ENCODE data around the gene HINT3.
"Not testable (repeated sequence)": the region's sequence is repeated elsewhere in the genome, so short reads cannot be mapped to it uniquely, and the experiment has no call there.

The HINT3 gene

DNA sequence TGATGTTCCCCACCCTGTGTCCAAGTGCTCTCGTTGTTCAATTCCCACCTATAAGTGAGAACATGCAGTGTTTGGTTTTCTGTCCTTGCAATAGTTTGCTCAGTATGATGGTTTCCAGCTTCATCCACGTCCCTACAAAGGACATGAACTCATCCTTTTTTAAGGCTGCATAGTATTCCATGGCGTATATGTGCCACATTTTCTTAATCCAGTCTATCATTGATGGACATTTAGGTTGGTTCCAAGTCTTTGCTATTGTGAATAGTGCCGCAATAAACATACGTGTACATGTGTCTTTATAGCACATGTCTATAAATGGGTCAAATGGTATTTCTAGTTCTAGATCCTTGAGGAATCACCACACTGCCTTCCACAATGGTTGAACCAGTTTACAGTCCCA lies 21.1 kb upstream of the HINT3 start:
- DNase-seq; H3K4me1 ChIP-seq (ENCODE audit: control extremely low read depth in 1 of 4, control insufficient read depth in 4 of 4, insufficient read depth in 4 of 4, low read length in 3 of 4); H3K9me3 ChIP-seq (ENCODE audit: control extremely low read depth in 1 of 5, control insufficient read depth in 4 of 5, insufficient read depth in 2 of 5, low read depth in 1 of 5, low read length in 4 of 5); H3K4me3 ChIP-seq (ENCODE audit: control insufficient read depth in 1 of 7, extremely low read depth in 1 of 7, insufficient read depth in 4 of 7, low read depth in 2 of 7, low read length in 6 of 7); H3K27ac ChIP-seq (ENCODE audit: insufficient read depth in 1 of 2, low read depth in 1 of 2, low read length in 2 of 2, poor library complexity in 1 of 2, severe bottlenecking in 2 of 2); POLR2A ChIA-PET; H3K27me3 ChIP-seq (replicated peaks in 2 of 5; ENCODE audit: control insufficient read depth in 4 of 5, insufficient read depth in 5 of 5, low read length in 4 of 5): not testable (repeated sequence)
- CTCF ChIA-PET = interaction anchor here (0.7 to 2.1 kb wide), 3 partner anchors 11 to 62 kb away, joined by 3 to 6 read pairs (median 5); no protein-coding TSS in a partner anchor
- peaks cover 0 to 14% (median 6%) of the 10 kb centered on the region in 4 experiments for H3K36me3 ChIP-seq (ENCODE audit: control insufficient read depth in 4 of 4, insufficient read depth in 4 of 4, low read length in 3 of 4)
- 100% methylated on average over 3 of the region's 5 CpGs for WGBS (ENCODE audit: insufficient coverage)

DNA sequence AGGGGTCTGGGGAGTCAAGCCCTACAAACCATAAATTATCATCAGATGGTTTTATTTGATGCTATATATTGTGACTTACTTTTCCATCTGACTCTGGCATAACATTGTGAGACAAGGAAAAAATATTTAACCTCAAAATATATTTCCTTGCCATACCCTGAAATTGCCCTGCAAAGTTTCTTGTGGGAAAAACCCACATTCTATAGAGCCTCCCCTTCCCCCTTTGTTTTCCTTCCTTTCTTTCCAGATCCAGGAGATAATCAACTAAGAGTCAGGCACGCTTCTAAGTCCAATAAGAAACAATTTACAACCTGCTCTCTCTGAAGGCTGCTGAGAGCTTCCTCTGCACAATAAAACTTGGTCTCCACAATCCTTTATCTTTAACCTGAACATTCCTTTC lies 17.5 kb upstream of the HINT3 start:
- WGBS (ENCODE audit: insufficient coverage) = 0% methylated on average over 1 of the region's 1 CpG
- no peaks in the 10 kb centered on the region for H3K27me3 ChIP-seq (replicated peaks in 2 of 5; ENCODE audit: control insufficient read depth in 4 of 5, insufficient read depth in 5 of 5, low read length in 4 of 5)
- CTCF ChIA-PET = interaction anchor here (0.6 to 3.0 kb wide), 6 partner anchors 9 to 149 kb away, joined by 3 to 11 read pairs (median 4); partner anchors contain the start of gene HINT3
- POLR2A ChIA-PET = no interaction called here
- no peak for DNase-seq
- H3K4me3 ChIP-seq (ENCODE audit: control insufficient read depth in 1 of 7, extremely low read depth in 1 of 7, insufficient read depth in 4 of 7, low read depth in 2 of 7, low read length in 6 of 7) = no peak overlapping the region
- peaks cover 0 to 14% (median 4%) of the 10 kb centered on the region in 4 experiments for H3K4me1 ChIP-seq (ENCODE audit: control extremely low read depth in 1 of 4, control insufficient read depth in 4 of 4, insufficient read depth in 4 of 4, low read length in 3 of 4)
- H3K36me3 ChIP-seq (ENCODE audit: control insufficient read depth in 4 of 4, insufficient read depth in 4 of 4, low read length in 3 of 4) = no peaks in the 10 kb centered on the region
- no peak overlapping the region for H3K27ac ChIP-seq (ENCODE audit: insufficient read depth in 1 of 2, low read depth in 1 of 2, low read length in 2 of 2, poor library complexity in 1 of 2, severe bottlenecking in 2 of 2)
- H3K9me3 ChIP-seq (ENCODE audit: control extremely low read depth in 1 of 5, control insufficient read depth in 4 of 5, insufficient read depth in 2 of 5, low read depth in 1 of 5, low read length in 4 of 5) = no peaks in the 10 kb centered on the region

DNA sequence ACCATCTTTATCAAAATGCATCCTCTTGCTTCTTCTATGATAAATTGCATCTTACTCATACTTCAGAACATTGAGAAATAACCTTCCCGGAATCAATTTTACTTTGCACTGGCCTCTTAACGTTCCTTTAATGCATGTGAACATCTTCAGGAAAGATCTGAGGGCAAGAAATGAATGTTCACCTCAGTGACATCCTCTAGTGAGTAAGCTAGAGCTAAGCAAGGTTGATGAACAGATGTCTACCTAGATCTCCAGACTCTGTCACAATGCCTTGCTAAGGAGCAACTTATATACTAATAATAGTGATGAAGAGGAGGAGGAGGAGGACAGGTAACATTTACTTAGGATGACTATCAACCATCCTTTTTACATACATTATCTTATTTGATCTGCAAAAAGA lies 16.8 kb upstream of the HINT3 start:
- Histone ChIP-seq H3K4me3 (ENCODE audit: control insufficient read depth in 1 of 7, extremely low read depth in 1 of 7, insufficient read depth in 4 of 7, low read depth in 2 of 7, low read length in 6 of 7) (no peak overlapping the region), H3K36me3 (ENCODE audit: control insufficient read depth in 4 of 4, insufficient read depth in 4 of 4, low read length in 3 of 4) (no peaks in the 10 kb centered on the region), H3K27ac (ENCODE audit: insufficient read depth in 1 of 2, low read depth in 1 of 2, low read length in 2 of 2, poor library complexity in 1 of 2, severe bottlenecking in 2 of 2) (no peak overlapping the region), H3K4me1 (ENCODE audit: control extremely low read depth in 1 of 4, control insufficient read depth in 4 of 4, insufficient read depth in 4 of 4, low read length in 3 of 4) (peaks cover 0 to 21% (median 10%) of the 10 kb centered on the region in 4 experiments), H3K9me3 (ENCODE audit: control extremely low read depth in 1 of 5, control insufficient read depth in 4 of 5, insufficient read depth in 2 of 5, low read depth in 1 of 5, low read length in 4 of 5) (no peaks in the 10 kb centered on the region), H3K27me3 (replicated peaks in 2 of 5; ENCODE audit: control insufficient read depth in 4 of 5, insufficient read depth in 5 of 5, low read length in 4 of 5) (no peaks in the 10 kb centered on the region)
- ChIA-PET CTCF (interaction anchor here (0.9 to 3.0 kb wide), 2 partner anchors 13 to 23 kb away, joined by 3 to 11 read pairs; no protein-coding TSS in a partner anchor), POLR2A (no interaction called here)
- DNase-seq = no peak
- 92% methylated on average over 2 of the region's 2 CpGs for WGBS (ENCODE audit: insufficient coverage)

DNA sequence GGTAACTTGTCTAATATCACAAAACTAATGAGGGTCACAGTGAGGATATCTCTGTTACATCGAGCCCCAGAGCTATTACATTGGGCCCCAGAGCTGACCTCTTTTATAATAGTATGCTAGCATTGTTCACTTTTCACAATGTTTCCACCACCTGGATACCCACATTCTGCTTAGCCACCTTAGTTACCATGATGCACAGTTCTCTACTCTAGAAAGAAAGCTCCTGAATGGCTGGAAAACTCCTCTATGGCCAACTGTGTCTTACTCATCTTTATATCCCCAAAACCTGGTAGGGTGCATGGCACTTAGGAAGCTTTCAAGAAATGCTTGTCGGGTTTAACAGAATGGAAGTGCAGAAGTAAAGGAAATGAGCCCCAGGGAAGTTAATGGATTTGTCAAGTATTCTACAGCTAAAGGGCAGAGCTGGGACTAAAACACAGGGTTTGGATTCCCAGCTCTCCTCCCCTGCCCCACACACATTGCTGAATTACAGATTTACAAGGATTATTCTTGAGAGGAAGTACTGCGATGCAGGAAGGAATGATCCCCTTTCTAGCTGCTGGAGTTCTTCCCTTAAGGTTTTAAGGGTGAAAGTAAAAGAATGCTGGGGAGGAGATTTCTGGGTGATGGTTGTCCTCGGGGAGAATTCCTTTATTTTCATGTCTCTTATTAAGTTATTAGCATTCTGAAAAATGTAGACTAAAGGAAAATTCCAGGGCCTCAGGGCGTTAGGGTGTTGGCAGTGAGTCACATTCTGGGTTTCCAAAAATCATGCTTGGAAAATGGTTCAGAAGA lies 16.1 kb upstream of the HINT3 start:
- Histone ChIP-seq H3K36me3 (ENCODE audit: control insufficient read depth in 4 of 4, insufficient read depth in 4 of 4, low read length in 3 of 4) (no peaks in the 10 kb centered on the region), H3K27ac (ENCODE audit: insufficient read depth in 1 of 2, low read depth in 1 of 2, low read length in 2 of 2, poor library complexity in 1 of 2, severe bottlenecking in 2 of 2) (no peak overlapping the region), H3K4me1 (ENCODE audit: control extremely low read depth in 1 of 4, control insufficient read depth in 4 of 4, insufficient read depth in 4 of 4, low read length in 3 of 4) (peaks cover 3 to 28% (median 11%) of the 10 kb centered on the region in 4 experiments), H3K9me3 (ENCODE audit: control extremely low read depth in 1 of 5, control insufficient read depth in 4 of 5, insufficient read depth in 2 of 5, low read depth in 1 of 5, low read length in 4 of 5) (no peaks in the 10 kb centered on the region), H3K4me3 (ENCODE audit: control insufficient read depth in 1 of 7, extremely low read depth in 1 of 7, insufficient read depth in 4 of 7, low read depth in 2 of 7, low read length in 6 of 7) (no peak overlapping the region), H3K27me3 (replicated peaks in 2 of 5; ENCODE audit: control insufficient read depth in 4 of 5, insufficient read depth in 5 of 5, low read length in 4 of 5) (no peaks in the 10 kb centered on the region)
- ChIA-PET CTCF (interaction anchor here (1.0 to 3.0 kb wide), 6 partner anchors 8 to 159 kb away, joined by 3 to 11 read pairs (median 4); no protein-coding TSS in a partner anchor), POLR2A (no interaction called here)
- DNase-seq = no peak
- 100% methylated on average over 2 of the region's 5 CpGs for whole genome bisulfite sequencing (ENCODE audit: insufficient coverage)

DNA sequence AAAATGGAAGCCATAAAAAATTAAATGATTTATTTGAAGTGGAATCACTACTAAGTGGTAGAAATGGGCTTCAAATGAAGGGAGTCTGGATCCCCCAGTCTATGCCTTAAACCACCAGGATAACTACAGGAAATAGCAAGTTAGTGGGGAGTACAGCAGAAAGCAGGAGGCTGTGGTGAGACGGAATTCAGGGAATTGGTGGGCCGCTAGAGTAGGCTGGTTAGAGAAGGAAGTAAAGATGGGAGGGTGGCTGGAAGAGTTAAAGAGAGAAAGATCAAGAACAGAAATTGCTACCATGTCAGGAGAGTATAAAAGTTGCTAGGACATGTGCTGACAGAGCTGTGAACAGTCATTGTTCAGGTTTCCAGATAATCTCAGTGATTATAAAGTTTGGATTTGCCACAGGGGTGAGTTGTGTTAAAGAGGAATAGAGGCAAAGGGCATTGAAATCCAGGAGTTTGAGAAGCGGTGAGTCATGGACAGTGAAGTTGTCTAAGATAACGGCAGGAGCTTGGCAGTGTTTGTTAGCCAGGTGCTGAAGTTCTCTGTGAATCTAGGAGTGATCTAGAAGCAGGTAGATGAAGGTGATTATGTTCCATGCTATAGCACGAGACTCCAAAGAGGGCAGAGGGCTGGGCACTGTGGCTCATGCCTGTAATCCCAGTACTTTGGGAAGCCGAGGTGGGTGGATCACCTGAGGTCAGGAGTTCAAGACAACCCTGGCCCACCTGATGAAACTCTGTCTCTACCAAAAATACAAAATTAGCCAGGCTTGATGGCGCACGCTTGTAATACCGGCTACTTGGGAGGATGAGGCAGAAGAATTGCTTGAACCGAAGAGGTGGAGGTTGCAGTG lies 13.7 kb upstream of the HINT3 start:
- ChIA-PET CTCF (interaction anchor here (0.7 to 3.3 kb wide), 9 partner anchors 9 to 36 kb away, joined by 3 to 13 read pairs (median 4); partner anchors contain the start of gene HINT3), POLR2A (interaction anchor here (0.9 kb wide), 1 partner anchor 151 kb away, joined by 3 read pairs; no protein-coding TSS in a partner anchor)
- H3K4me3 ChIP-seq (ENCODE audit: control insufficient read depth in 1 of 7, extremely low read depth in 1 of 7, insufficient read depth in 4 of 7, low read depth in 2 of 7, low read length in 6 of 7) = no peak overlapping the region
- DNase-seq = no peak
- peaks cover 8 to 42% (median 16%) of the 10 kb centered on the region in 4 experiments for H3K4me1 ChIP-seq (ENCODE audit: control extremely low read depth in 1 of 4, control insufficient read depth in 4 of 4, insufficient read depth in 4 of 4, low read length in 3 of 4)
- no peaks in the 10 kb centered on the region for H3K36me3 ChIP-seq (ENCODE audit: control insufficient read depth in 4 of 4, insufficient read depth in 4 of 4, low read length in 3 of 4)
- H3K9me3 ChIP-seq (ENCODE audit: control extremely low read depth in 1 of 5, control insufficient read depth in 4 of 5, insufficient read depth in 2 of 5, low read depth in 1 of 5, low read length in 4 of 5) = no peaks in the 10 kb centered on the region
- H3K27me3 ChIP-seq (replicated peaks in 2 of 5; ENCODE audit: control insufficient read depth in 4 of 5, insufficient read depth in 5 of 5, low read length in 4 of 5) = no peaks in the 10 kb centered on the region
- 95% methylated on average over 10 of the region's 10 CpGs for WGBS (ENCODE audit: insufficient coverage)
- H3K27ac ChIP-seq (ENCODE audit: insufficient read depth in 1 of 2, low read depth in 1 of 2, low read length in 2 of 2, poor library complexity in 1 of 2, severe bottlenecking in 2 of 2) = no peak overlapping the region

DNA sequence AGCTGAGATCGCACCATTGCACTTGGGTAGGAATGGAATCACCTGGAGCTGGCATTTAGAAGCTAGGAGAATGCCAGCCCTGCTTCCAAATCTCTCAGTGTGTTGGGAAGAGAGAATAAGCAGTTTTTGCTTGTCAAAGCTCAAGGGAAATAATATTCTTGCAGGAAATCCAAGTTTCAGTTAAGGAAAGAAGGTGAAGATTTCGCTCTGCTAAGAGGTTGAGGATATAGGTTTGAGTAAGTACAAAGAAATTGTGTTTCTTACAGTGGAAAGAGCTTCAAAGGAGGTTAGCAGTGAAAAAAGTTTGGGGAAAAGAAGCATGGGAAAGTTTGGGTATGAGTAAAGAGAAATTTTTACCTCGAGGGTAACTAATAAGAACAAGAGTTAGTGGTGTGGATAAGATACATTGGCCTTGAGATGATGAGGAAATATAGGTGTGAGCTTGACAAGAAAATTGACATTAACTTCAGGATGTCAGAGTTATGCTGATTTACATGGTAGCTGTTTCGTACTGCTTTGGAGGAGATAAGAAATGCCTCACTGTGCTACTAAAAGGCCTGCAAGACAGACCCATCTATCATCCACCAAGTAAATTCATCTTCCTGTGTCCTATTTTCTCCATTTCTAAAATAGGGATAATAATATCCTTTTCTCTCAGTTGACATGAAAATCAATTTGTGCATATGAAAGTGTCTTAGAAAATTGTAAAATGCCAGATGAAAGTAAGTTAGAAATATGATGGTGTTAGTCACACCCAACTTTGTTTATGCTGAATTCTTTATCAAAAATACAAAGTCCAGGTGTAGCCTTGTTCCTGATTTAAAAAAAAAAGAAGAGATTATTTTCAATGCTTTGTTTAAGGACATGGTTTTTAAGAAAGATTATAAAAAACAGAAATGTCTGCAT lies 12.8 kb upstream of the HINT3 start:
- Histone ChIP-seq H3K4me3 (ENCODE audit: control insufficient read depth in 1 of 7, extremely low read depth in 1 of 7, insufficient read depth in 4 of 7, low read depth in 2 of 7, low read length in 6 of 7) (peak overlapping the region in 2 of 7 experiments; percentile 50 to 57), H3K27ac (ENCODE audit: insufficient read depth in 1 of 2, low read depth in 1 of 2, low read length in 2 of 2, poor library complexity in 1 of 2, severe bottlenecking in 2 of 2) (peak overlapping the region; percentile 55 to 65)
- POLR2A ChIA-PET = interaction anchor here (0.9 kb wide), 1 partner anchor 152 kb away, joined by 3 read pairs; no protein-coding TSS in a partner anchor

More for the DNA sequence above, 12.8 kb upstream of the HINT3 start:
- H3K27me3 ChIP-seq (replicated peaks in 2 of 5; ENCODE audit: control insufficient read depth in 4 of 5, insufficient read depth in 5 of 5, low read length in 4 of 5) = no peaks in the 10 kb centered on the region
- H3K9me3 ChIP-seq (ENCODE audit: control extremely low read depth in 1 of 5, control insufficient read depth in 4 of 5, insufficient read depth in 2 of 5, low read depth in 1 of 5, low read length in 4 of 5) = no peaks in the 10 kb centered on the region
- WGBS (ENCODE audit: insufficient coverage) = 89% methylated on average over 3 of the region's 4 CpGs
- peaks cover 8 to 48% (median 16%) of the 10 kb centered on the region in 4 experiments for H3K4me1 ChIP-seq (ENCODE audit: control extremely low read depth in 1 of 4, control insufficient read depth in 4 of 4, insufficient read depth in 4 of 4, low read length in 3 of 4)
- no peaks in the 10 kb centered on the region for H3K36me3 ChIP-seq (ENCODE audit: control insufficient read depth in 4 of 4, insufficient read depth in 4 of 4, low read length in 3 of 4)
- DNase-seq = no peak
- CTCF ChIA-PET = interaction anchor here (0.7 to 3.3 kb wide), 7 partner anchors 9 to 32 kb away, joined by 3 to 13 read pairs (median 4); partner anchors contain the start of gene HINT3

Data from common myeloid progenitor, CD34-positive (primary cell).